Esophagus muscularis mucosa (tissue), 4 donors: Measurements from ENCODE around the gene ISG15. TPM values are rescaled to one million over a fixed set of nuclear protein-coding genes. Genes with fewer than 3 reads are reported as not detected.
A peak's percentile ranks its signal among the peaks of the same experiment; 100 is the strongest.

ENCODE experiments used
- DNase-seq: peaks from one replicate; pipeline ENCODE4 v3.0.0-alpha.2; 2017; ENCODE audit errors: extremely low spot score
- H3K27ac ChIP-seq, 4 donors: fragments of 200-600 bp; sonication (generic); replicated peaks in 1 of 4; 1 replicate in 3 of 4; 2 replicates in 1 of 4; pipeline ENCODE4 v1.5.1; 2016 to 2019; ENCODE audit warnings: mild to moderate bottlenecking in 1 of 4
- H3K27me3 ChIP-seq, 4 donors: fragments of 200-600 bp; sonication (generic); one replicate each; pipeline versions ENCODE4 v1.5.1 to v1.6.0; 2016 to 2019
- H3K36me3 ChIP-seq, 4 donors: fragments of 200-600 bp; sonication (generic); one replicate each; pipeline ENCODE4 v1.5.1; 2016 to 2019
- H3K4me1 ChIP-seq, 4 donors: fragments of 200-600 bp; sonication (generic); one replicate each; pipeline ENCODE4 v1.5.1; 2016 to 2019
- H3K4me3 ChIP-seq, 4 donors: fragments of 200-600 bp; sonication (generic); 1 replicate in 2 of 4; 2 replicates in 2 of 4; pipeline ENCODE4 v1.5.1; 2016 to 2019; ENCODE audit warnings: mild to moderate bottlenecking in 4 of 4, moderate library complexity in 1 of 4
- H3K9me3 ChIP-seq, 4 donors: fragments of 200-600 bp; sonication (generic); 1 replicate in 3 of 4; 2 replicates in 1 of 4; pipeline ENCODE4 v1.5.1; 2016 to 2019
- CTCF ChIP-seq, 3 experiments: fragments of 200-600 bp in 2 of 3; fragments of 450-650 bp in 1 of 3; sonication (generic) in 2 of 3; IDR thresholded peaks; one replicate each; pipeline ENCODE4 v1.5.1; 2017 to 2019; ENCODE audit warnings: antibody characterized with exemption in 3 of 3, mild to moderate bottlenecking in 2 of 3, moderate library complexity in 1 of 3
- EP300 ChIP-seq: sonication (generic); formaldehyde crosslinking; IDR thresholded peaks from one replicate; pipeline ENCODE4 v1.6.1; 2017; ENCODE audit warnings: antibody characterized with exemption
- POLR2A ChIP-seq: fragments of 450-650 bp; IDR thresholded peaks from one replicate; pipeline ENCODE4 v1.6.1; 2017; ENCODE audit warnings: antibody characterized with exemption, moderate library complexity, mild to moderate bottlenecking, low read depth
- POLR2AphosphoS5 ChIP-seq, 2 donors: sonication (generic); formaldehyde crosslinking; IDR thresholded peaks; one replicate each; pipeline ENCODE4 v1.6.1; 2017; ENCODE audit warnings: antibody characterized with exemption in 2 of 2
- WGBS: methylation state at CpG from one replicate; pipeline ENCODE4 v1.1.5; 2018; 5-methylcytosine and 5-hydroxymethylcytosine counted together
- intact Hi-C: fragments of 100-400 bp; cut with DNase I; formaldehyde crosslinking; loops from one replicate; pipeline ENCODE4 v1.15.1; 2023
- total RNA-seq, 4 donors: library from RNA; depleted of rRNA; stranded (reverse); fragments of >200 nt; gene quantifications; one replicate each; pipeline versions ENCODE4 v1.1.0 to v1.2.1, GENCODE V29; 2016

The ISG15 gene
- 10 to 100 TPM; 39.4 to 74.9 (median 41.1) TPM for total RNA-seq

GRCh38 chr1:1013105-1013921, at the start of gene ISG15:
Gene ISG15, plus strand, starts transcription at chr1:1013497. Its CDS starts 77 bp downstream, at chr1:1013574.
- Histone ChIP-seq H3K27ac (peak within 1 kb of the TSS; percentile 85 to 93 (median 91)), H3K27me3 (no peaks in the 10 kb centered on the region), H3K36me3 (no peaks in the 10 kb centered on the region), H3K4me3 (peak within 1 kb of the TSS; percentile 65 to 76 (median 68)), H3K4me1 (peaks cover 18 to 28% (median 24%) of the 10 kb centered on the region in 4 donors), H3K9me3 (no peaks in the 10 kb centered on the region)
- intact Hi-C loops: no loop called here
- TF ChIP-seq EP300: no peak
- no peak for TF ChIP-seq POLR2A
- TF ChIP-seq POLR2AphosphoS5 (IDR thresholded peaks at IDR 0.05): peak; percentile 94 to 99
- peak in 1 of 3 experiments; percentile 23 for TF ChIP-seq CTCF (IDR thresholded peaks at IDR 0.05)
- WGBS: 6% methylated on average over 21 of the region's 30 CpGs
- peak; percentile 98 for DNase-seq

- Histone ChIP-seq H3K4me1 (peaks cover 26 to 49% (median 40%) of the 10 kb centered on the region in 4 donors), H3K36me3 (peaks cover 0 to 29% (median 21%) of the 10 kb centered on the region in 4 donors), H3K9me3 (no peaks in the 10 kb centered on the region), H3K27ac (no peak overlapping the region), H3K4me3 (no peak overlapping the region), H3K27me3 (peaks cover 0 to 20% (median 0%) of the 10 kb centered on the region in 4 donors)
- no peak for TF ChIP-seq CTCF (IDR thresholded peaks at IDR 0.05)
- no peak for TF ChIP-seq EP300
- TF ChIP-seq POLR2AphosphoS5 (IDR thresholded peaks at IDR 0.05): no peak
- TF ChIP-seq POLR2A: no peak
- no peak for DNase-seq
- intact Hi-C loops: no loop called here
- WGBS: 91% methylated on average over 21 of the region's 47 CpGs
These were observed 49.4 kb upstream of the ISG15 start for GRCh38 chr1:963746-964525.

- Histone ChIP-seq H3K27ac (no peak overlapping the region), H3K36me3 (peaks cover 0 to 29% (median 21%) of the 10 kb centered on the region in 4 donors), H3K4me3 (no peak overlapping the region), H3K27me3 (peaks cover 0 to 29% (median 0%) of the 10 kb centered on the region in 4 donors), H3K9me3 (no peaks in the 10 kb centered on the region), H3K4me1 (peaks cover 20 to 42% (median 33%) of the 10 kb centered on the region in 4 donors)
- TF ChIP-seq POLR2AphosphoS5 (IDR thresholded peaks at IDR 0.05): no peak
- no peak for TF ChIP-seq CTCF (IDR thresholded peaks at IDR 0.05)
- no peak for TF ChIP-seq POLR2A
- TF ChIP-seq EP300: no peak
- 93% methylated on average over 33 of the region's 51 CpGs for WGBS
- intact Hi-C loops: no loop called here
- DNase-seq: no peak
These were observed 48.4 kb upstream of the ISG15 start for GRCh38 chr1:964691-965525.

- Histone ChIP-seq H3K9me3 (no peaks in the 10 kb centered on the region), H3K27ac (no peak overlapping the region), H3K4me1 (peaks cover 17 to 37% (median 28%) of the 10 kb centered on the region in 4 donors), H3K4me3 (peak overlapping the region in 2 of 4 donors; percentile 56 to 67), H3K27me3 (peaks cover 0 to 36% (median 6%) of the 10 kb centered on the region in 4 donors), H3K36me3 (peaks cover 0 to 29% (median 21%) of the 10 kb centered on the region in 4 donors)
- 78% methylated on average over 7 of the region's 26 CpGs for WGBS
- intact Hi-C loops: no loop called here
- DNase-seq: no peak
- TF ChIP-seq CTCF (IDR thresholded peaks at IDR 0.05): no peak
These were observed 47.7 kb upstream of the ISG15 start for GRCh38 chr1:965526-966134.
